Muscle layer of colon (tissue), 2 donors: ENCODE results near the gene CNBD2.
"Not testable (repeated sequence)": the region's sequence is repeated elsewhere in the genome, so short reads cannot be mapped to it uniquely, and the experiment has no call there.

Experiments
- H3K27ac ChIP-seq: one replicate; pipeline ENCODE4 v1.7.0; 2013; ENCODE audit warnings: low read depth, mild to moderate bottlenecking, low read length, moderate library complexity
- H3K27me3 ChIP-seq, 2 donors: one replicate each; pipeline ENCODE4 v1.7.0; 2013; ENCODE audit warnings: low read length in 2 of 2, mild to moderate bottlenecking in 2 of 2; ENCODE audit not compliant: insufficient read depth in 2 of 2, control insufficient read depth in 1 of 2
- H3K36me3 ChIP-seq: one replicate; pipeline ENCODE4 v1.7.0; 2013; ENCODE audit warnings: mild to moderate bottlenecking, low read length; ENCODE audit not compliant: insufficient read depth
- H3K4me1 ChIP-seq: one replicate; pipeline ENCODE4 v1.7.0; 2013; ENCODE audit warnings: mild to moderate bottlenecking, low read length; ENCODE audit not compliant: insufficient read depth
- H3K4me3 ChIP-seq, 2 donors: one replicate each; pipeline ENCODE4 v1.7.0; 2013; ENCODE audit warnings: low read length in 2 of 2, low read depth in 1 of 2, mild to moderate bottlenecking in 1 of 2, moderate library complexity in 1 of 2
- H3K9ac ChIP-seq: one replicate; pipeline ENCODE4 v1.7.0; 2013; ENCODE audit warnings: low read length
- H3K9me3 ChIP-seq: one replicate; pipeline ENCODE4 v1.7.0; 2013; ENCODE audit warnings: mild to moderate bottlenecking, low read length
- donor health status: abdominal sarcoma.
- donor health status: Adenocarcinoma of cecum.

Gene CNBD2

DNA sequence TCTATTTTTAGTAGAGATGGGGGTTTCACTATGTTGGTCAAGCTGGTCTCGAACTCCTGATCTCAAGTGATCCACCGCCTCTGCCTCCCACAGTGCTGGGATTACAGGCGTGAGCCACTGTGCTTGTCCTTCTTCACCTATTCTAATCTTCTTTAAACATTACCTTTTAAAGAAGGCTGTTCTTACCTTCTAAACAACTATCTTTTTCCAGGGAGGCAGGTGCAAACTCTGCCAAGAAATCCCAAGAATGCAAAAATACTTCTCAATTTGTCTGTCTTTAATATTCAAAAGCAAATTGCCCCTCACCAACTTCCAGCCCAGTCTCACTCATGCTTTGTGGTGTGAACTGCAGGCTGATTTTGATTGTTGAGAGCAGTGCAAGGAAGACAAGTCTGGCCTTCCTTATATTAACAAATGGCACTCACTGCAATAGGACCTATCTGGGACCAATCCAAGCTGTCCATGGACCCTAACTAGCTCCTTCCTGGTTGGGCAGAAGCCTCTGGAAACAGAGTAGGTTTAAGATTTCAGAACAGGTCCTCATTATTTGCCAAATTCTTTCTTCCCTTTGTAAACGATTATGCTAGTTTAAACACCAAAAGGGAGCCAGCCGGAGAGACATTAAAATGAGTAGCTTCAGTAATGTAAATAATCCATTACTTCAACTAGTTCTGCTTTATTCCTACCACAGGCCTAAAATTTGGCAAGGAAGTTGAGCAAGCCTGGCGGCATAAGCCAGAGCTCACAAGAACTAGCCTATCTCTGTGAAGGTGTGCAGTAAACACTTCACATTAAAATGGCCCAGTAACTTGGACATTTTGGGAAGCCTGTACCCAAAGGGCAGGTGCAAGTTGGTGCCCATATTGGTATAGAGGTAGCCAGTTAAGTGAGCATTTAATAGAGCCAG lies 15.7 kb upstream of the CNBD2 start:
- Histone ChIP-seq H3K4me1 (peaks cover 19% of the 10 kb centered on the region), H3K4me3 (peak overlapping the region; percentile 93 to 95), H3K9ac (peak overlapping the region; percentile 98), H3K27ac (peak overlapping the region; percentile 94), H3K9me3 (no peaks in the 10 kb centered on the region), H3K27me3 (no peaks in the 10 kb centered on the region), H3K36me3 (peaks cover 5% of the 10 kb centered on the region)

DNA sequence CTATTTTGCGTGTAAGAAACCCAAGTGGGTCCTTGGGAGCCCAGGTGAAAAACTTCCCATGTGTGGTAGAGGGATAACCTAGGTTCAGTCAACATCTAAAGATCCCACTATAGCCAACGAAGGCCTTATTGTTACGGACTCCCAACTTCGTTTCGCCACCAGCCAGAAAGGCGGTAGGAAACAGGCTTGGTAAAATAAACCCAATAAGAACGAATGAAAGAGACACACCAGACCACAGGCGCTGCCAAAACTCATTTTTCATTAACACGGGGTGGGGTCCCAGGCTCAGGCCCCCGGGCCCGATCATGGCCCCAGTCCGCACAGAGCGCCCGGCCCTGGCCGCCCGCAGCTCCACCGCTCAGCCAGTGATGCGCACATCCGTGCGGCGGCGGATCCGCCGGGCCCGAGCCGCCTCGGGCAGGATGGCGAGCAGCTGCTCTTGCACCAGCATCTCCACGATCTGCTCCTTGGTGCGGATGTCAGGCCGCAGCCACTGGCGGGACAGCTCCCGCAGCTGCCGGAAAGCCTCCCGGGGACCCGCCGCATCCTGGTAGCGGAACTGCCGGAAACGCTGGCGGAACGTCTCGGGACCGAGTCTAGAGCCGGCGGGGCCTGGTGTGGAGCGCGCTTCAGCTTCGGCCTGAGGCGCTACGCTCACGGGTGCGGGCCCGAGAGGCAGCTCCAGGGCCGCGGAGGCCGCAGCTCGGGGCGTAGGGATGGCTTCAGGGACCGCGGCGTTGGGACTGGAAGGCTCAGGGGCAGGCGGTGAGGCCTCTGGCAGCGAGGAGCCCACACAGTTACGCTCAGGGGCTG lies 14.8 kb upstream of the CNBD2 start:
- Histone ChIP-seq H3K4me3 (peak overlapping the region; percentile 93 to 95), H3K36me3 (no peaks in the 10 kb centered on the region), H3K27ac (peak overlapping the region; percentile 94), H3K27me3 (no peaks in the 10 kb centered on the region), H3K4me1 (peaks cover 19% of the 10 kb centered on the region), H3K9me3 (no peaks in the 10 kb centered on the region), H3K9ac (peak overlapping the region; percentile 98)

DNA sequence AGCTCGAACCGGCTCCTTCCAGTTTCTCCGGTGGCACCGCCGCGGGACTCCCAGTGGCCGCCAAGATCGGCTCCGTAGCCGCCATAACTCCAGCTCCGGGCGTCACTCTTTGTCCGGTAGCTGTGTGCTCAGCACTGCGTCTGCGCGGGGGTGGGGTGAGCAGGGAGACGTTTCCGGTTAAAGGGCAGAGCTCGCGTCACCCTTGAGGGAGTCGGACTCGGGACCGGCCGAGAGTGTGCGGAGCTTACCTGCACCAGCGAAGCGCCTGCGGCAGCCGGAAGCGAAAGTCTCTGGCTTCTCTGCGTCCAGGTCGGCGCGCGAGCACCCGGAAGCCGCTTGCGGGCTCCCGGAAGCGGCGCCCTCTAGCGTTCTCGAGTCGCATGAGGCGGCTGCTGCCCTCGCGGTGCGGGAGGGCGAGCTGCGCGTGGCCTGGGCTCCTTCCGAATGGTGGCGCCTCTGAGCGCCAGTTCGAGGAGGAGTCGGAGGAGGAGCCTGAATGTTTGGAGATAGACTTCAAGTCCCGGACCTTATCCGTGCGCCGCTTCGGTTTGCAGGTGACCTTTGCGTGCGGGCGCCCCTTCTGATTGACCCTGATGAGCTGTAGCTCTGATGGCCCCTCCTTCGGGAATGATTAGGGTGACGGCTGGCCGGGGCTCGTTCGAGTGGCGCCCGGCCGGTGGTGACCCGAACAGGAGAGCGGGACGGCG lies 14.0 kb upstream of the CNBD2 start, which contains the start of gene SCAND1:
Gene SCAND1, minus strand, starts transcription at position 303 of the 707 bp plus-strand sequence. Its CDS starts 218 bp downstream, at position 85.
- no peaks in the 10 kb centered on the region for H3K9me3 ChIP-seq
- peaks cover 19% of the 10 kb centered on the region for H3K4me1 ChIP-seq
- H3K27ac ChIP-seq, result peak within 1 kb of the TSS; percentile 94
- no peaks in the 10 kb centered on the region for H3K36me3 ChIP-seq
- peak within 1 kb of the TSS; percentile 98 for H3K9ac ChIP-seq
- no peaks in the 10 kb centered on the region for H3K27me3 ChIP-seq
- peak within 1 kb of the TSS; percentile 93 to 95 for H3K4me3 ChIP-seq

DNA sequence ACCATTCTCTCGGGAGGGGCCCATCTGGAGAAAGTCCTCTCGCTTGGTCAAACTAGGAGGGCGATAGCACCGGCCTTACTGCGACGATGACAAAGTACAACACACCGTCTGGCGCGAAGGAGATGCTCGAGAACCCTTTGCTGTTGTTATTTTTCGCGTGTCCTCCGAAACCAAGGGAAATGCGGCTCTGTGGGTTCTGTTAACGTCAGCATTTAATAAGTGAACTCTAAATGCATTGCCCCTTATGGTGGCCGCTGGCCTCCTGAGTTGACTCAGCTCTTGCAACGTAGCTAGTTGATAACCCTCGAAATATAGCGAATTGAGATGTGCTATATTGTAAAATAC lies 13.5 kb upstream of the CNBD2 start:
- peaks cover 19% of the 10 kb centered on the region for H3K4me1 ChIP-seq
- no peaks in the 10 kb centered on the region for H3K9me3 ChIP-seq
- H3K4me3 ChIP-seq, result peak overlapping the region; percentile 93 to 95
- peak overlapping the region; percentile 90 for H3K9ac ChIP-seq
- H3K27ac ChIP-seq, result peak overlapping the region; percentile 94
- H3K36me3 ChIP-seq, result no peaks in the 10 kb centered on the region
- no peaks in the 10 kb centered on the region for H3K27me3 ChIP-seq

DNA sequence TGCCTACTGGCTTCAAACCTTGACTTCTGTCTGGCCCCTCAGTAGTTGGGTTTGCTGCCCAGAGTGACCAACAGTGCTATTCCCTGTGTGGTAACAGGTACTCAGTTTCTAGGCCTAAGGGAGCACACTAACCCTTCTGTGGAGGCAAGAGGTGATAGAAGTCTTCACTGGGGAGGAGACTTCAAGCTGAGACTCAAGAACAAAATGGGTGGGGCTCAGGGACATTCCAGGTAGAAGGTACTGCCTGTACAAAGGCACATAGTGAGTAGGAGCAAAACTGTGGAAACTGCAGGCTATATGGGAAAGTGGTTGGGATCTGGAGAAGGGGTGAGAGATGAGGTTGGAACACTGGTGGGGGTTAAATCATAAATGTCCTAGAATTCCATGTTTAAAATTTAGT lies 11.8 kb upstream of the CNBD2 start:
- H3K4me1 ChIP-seq, result peaks cover 19% of the 10 kb centered on the region
- H3K36me3 ChIP-seq, result no peaks in the 10 kb centered on the region
- no peak overlapping the region for H3K27ac ChIP-seq
- H3K9ac ChIP-seq, result no peak overlapping the region
- no peaks in the 10 kb centered on the region for H3K9me3 ChIP-seq
- no peak overlapping the region for H3K4me3 ChIP-seq
- H3K27me3 ChIP-seq, result no peaks in the 10 kb centered on the region

DNA sequence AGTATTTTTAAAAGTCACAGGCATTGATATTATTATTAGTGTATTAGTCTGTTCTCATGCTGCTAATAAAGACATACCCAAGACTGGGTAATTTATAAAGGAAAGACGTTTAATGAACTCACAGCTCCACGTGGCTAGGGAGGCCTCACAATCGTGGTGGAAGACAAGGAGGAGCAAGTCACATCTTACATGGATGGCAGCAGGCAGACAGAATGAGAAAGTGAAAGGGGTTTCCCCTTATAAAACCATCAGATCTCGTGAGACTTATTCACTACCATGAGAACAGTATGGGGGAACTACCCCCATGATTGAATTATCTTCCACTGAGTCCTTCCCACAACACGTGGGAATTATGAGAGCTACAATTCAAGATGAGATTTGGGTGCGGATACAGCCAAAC lies 9.1 kb upstream of the CNBD2 start:
- H3K9ac ChIP-seq, H3K27me3 ChIP-seq: not testable (repeated sequence)

DNA sequence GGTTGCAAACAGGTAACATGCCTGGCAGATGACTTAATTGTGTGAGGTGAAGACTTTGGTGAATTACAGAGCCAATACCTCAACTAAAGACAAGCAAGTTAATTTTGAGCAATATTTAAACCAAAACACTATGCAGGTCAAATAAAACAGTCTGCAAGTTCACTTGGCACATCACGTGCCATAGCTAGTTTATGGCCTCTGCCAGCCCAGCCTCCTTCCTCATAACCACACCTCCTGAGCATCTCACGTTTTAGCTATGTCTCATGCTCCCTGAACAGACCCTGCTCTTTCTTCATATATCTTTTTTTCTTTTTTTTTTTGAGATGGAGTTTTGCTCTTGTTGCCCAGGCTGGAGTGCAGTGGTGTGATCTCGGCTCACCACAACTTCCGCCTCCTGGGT lies 4.5 kb upstream of the CNBD2 start:
- Histone ChIP-seq H3K36me3 (no peaks in the 10 kb centered on the region), H3K9me3 (no peaks in the 10 kb centered on the region), H3K9ac (no peak overlapping the region), H3K27ac (no peak overlapping the region), H3K27me3 (no peaks in the 10 kb centered on the region), H3K4me1 (no peaks in the 10 kb centered on the region), H3K4me3 (no peak overlapping the region)

More for the DNA sequence above, 9.1 kb upstream of the CNBD2 start:
- not testable (repeated sequence) for H3K4me3 ChIP-seq, H3K9me3 ChIP-seq, H3K4me1 ChIP-seq, H3K27ac ChIP-seq, H3K36me3 ChIP-seq

DNA sequence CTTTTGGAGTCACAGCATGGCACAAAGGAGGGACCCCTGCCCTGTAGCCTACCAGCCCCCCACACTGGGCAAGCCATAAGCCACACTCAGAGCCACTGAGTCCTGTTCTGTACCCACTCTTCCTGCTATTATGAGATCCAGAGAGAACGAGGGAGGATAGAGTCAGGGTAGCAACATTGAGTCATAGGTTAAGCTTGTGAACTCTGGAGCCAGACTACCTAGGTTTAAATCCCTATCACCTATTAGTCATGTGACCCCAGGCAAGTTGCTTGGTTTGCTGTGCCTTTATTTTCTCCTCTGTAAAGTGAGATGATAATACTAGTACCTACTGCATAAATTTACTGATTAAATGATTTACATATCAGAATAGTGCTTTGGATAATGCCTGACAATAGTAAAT lies 540 bp downstream of the CNBD2 start:
- Histone ChIP-seq H3K4me3 (no peak overlapping the region), H3K9ac (no peak overlapping the region), H3K27ac (no peak overlapping the region), H3K9me3 (no peaks in the 10 kb centered on the region), H3K4me1 (no peaks in the 10 kb centered on the region), H3K36me3 (no peaks in the 10 kb centered on the region), H3K27me3 (no peaks in the 10 kb centered on the region)

DNA sequence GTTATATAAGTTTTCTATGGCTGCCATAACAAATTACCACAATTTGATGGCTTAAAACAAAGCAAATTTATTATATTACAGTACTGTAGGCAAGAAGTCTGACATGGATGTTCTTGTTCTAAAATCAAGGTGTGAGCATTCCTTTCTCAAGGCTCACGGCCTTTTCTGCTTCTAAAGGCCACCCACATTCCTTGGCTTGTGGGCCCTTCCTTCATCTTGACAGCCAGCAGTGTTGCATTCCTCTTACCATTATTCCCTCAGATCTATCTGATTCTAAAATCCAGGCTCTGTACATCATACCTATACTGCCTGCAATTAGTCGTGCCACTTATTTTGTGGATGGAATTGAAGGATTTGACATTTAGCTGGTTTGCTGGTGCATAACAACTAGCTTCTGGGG lies 3.6 kb downstream of the CNBD2 start:
- H3K9me3 ChIP-seq, result no peaks in the 10 kb centered on the region
- no peaks in the 10 kb centered on the region for H3K36me3 ChIP-seq
- H3K27ac ChIP-seq, result no peak overlapping the region
- no peaks in the 10 kb centered on the region for H3K4me1 ChIP-seq
- H3K27me3 ChIP-seq, result no peaks in the 10 kb centered on the region
- H3K4me3 ChIP-seq, result no peak overlapping the region
- H3K9ac ChIP-seq, result no peak overlapping the region

DNA sequence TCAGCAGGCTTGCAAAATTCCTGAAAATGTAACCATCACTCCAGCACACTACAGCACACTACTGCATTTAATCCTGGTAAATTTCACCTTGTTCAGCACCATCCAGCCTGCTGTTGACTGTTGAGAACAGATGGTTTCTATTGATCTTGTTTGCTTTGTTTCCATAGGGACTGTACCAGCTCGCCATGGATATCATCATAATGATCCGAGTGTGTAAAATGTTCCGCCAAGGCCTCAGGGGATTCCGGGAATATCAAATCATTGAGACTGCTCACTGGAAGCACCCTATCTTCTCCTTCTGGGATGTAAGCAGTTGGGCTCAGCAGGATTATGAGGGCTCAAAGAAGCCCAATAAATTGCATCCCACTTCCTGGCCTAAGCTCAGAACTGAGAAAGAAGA lies 4.1 kb downstream of the CNBD2 start:
- no peaks in the 10 kb centered on the region for H3K36me3 ChIP-seq
- no peaks in the 10 kb centered on the region for H3K4me1 ChIP-seq
- no peak overlapping the region for H3K4me3 ChIP-seq
- H3K27ac ChIP-seq, result no peak overlapping the region
- no peaks in the 10 kb centered on the region for H3K9me3 ChIP-seq
- H3K9ac ChIP-seq, result no peak overlapping the region
- no peaks in the 10 kb centered on the region for H3K27me3 ChIP-seq

DNA sequence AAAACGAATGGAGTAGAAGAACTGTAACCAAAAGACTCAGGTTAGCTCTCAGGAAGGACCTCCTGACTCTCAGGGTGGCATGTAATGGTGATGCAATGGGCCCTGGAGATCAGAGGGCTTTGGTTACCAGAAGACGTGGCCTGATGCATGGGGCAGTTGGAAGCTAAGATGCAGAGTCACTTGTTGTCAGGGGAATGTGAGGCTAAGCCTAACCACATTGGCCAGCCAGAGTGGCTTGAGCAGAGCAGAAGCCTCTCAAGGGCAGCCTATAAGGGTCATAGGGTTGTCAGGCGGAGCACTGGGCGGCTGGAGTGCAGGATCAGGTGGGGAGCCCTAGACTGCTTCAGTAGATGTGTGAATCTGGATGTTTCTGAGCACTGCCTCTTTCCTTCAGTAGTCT lies 5.9 kb downstream of the CNBD2 start:
- H3K27me3 ChIP-seq, result no peaks in the 10 kb centered on the region
- no peaks in the 10 kb centered on the region for H3K9me3 ChIP-seq
- H3K36me3 ChIP-seq, result no peaks in the 10 kb centered on the region
- H3K4me1 ChIP-seq, result no peaks in the 10 kb centered on the region
- H3K27ac ChIP-seq, result no peak overlapping the region
- H3K9ac ChIP-seq, result no peak overlapping the region
- H3K4me3 ChIP-seq, result no peak overlapping the region
